Activated effector memory CD4-positive, alpha-beta T cell treated with Interleukin-2 at 50 U/mL for 16 hours (primary cell): Measurements from ENCODE around the gene F12.
"Not testable (repeated sequence)": the region's sequence is repeated elsewhere in the genome, so short reads cannot be mapped to it uniquely, and the experiment has no call there.

Experiments used
- DNase-seq: peaks from one replicate; pipeline ENCODE4 v3.0.0-alpha.2; 2020

The F12 gene

GRCh38 chr5:177367323-177367848 is 42.0 kb downstream of the F12 start:
- DNase-seq = no peak

DNA sequence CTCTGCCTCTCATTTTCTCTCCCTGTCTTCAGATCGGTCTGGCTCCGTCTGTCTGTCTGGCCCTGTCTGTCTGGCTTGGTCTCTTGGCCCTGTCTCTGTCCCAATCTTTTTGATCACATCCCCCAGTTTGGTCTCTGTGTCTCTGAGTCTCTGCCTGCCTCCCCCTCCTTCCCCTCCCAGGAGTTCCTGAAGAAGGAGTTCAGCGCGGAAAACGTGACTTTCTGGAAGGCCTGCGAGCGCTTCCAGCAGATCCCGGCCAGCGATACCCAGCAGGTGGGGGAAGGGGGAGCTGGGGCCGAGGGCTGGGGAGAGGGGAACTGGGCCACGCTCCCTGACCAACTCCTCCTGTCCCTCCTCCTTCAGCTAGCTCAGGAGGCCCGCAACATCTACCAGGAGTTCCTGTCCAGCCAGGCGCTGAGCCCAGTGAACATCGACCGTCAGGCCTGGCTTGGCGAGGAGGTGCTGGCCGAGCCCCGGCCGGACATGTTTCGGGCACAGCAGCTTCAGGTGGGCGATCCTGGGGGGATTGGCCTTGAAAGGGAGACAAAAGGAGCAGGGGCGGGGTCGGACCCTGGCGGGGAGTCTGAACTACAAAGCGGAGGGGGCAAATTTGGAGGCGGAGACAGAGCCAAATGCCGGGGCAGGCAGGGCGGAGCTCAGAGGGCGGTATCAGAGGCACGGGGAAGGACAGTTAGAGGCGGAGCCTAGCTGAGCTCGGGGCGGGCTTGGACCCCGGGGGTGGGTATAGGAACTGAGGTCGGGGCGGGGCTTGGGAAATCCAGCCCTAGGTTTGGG is 42.6 kb downstream of the F12 start:
- DNase-seq = no peak

DNA sequence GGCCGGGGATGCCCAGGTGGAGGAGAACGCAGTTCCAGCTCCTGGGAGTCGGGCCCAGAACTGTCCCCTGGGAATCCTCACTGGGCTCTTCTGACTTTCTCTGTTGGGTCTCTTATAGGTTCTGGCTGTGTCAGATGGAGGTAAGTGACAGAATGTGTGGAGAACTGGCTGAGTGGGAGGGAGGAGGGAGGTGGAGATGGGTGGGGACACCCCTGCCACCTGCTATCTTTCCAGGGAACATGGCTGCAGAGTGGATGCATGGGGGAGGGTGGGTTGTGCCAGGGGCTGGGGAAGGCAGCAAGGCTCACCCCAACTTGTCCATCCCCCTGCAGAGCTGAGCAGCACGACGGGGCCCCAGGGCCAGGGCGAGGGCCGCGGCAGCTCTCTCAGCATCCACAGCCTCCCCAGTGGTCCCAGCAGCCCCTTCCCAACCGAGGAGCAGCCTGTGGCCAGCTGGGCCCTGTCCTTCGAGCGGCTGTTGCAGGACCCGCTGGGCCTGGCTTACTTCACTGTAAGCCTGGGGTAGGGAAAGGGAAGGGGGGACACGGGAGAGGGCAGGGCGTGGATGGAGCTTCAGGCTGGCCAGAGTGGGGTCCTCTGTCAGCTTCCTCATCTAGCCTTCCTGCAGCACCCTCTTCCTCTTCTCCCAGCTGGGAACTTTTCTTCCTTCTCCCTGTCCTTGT is 43.4 kb downstream of the F12 start:
- DNase-seq = no peak

DNA sequence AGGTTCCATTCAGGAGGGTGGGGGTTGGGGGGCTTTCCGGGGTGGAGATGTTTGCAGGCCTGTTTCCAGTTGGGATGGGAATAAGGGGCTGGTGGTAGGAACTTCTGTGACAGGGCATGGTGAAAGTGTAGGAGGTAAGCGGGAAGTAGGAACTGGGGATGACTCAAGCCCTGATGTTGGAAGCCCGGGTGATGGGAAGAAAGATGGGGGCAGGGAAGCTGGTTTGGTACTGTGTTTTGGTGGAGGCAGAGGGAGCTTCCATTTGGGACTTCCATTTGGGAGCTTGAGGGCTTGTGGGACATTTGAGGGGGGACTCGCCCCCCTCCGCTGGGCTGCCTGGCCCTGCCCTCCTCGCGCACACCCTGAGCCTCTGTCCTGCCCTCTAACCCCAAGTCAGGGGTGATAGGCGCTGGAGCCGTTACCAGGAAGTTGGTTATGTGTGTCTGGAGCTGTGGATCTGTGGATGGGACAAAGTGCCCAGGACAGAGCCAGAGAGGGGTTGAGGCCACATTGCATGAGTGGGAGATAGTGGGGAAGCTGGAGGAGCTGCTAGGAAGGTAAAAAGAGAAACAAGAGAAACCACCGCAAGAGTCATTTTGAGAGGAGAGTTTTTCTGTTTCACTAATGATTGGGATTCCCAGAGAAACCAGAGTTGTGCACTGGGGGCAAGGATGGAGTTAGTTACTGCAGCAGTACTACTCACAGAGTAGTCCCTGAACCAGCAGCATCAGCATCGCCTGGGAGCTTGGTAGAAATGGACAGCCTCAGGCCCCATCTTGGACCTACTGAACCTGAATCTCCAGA is 45.0 kb downstream of the F12 start:
- DNase-seq = no peak

GRCh38 chr5:177363565-177363964 is 45.8 kb downstream of the F12 start:
- DNase-seq = no peak

GRCh38 chr5:177362610-177363507 is 46.5 kb downstream of the F12 start:
- DNase-seq = peak; percentile 57

DNA sequence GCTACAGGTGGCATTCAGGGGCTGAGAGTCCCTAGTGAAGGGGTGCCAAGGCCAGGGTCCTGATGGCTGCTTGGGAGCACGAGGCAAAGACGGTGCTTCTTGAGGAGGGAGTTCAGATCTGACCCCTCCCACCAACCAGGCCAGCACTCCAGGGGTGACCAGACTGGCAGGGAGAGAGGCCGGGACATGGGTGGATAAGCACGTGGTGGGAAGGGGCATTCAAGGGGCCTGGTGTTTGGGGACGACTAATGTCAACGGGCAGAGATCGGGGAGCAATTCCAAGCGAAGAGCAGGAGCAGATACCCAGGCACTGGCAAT is 47.1 kb downstream of the F12 start:
- no peak for DNase-seq

GRCh38 chr5:177361418-177362291 is 47.7 kb downstream of the F12 start:
- DNase-seq = no peak

GRCh38 chr5:177360740-177361139 is 48.6 kb downstream of the F12 start:
- DNase-seq = not testable (repeated sequence)

DNA sequence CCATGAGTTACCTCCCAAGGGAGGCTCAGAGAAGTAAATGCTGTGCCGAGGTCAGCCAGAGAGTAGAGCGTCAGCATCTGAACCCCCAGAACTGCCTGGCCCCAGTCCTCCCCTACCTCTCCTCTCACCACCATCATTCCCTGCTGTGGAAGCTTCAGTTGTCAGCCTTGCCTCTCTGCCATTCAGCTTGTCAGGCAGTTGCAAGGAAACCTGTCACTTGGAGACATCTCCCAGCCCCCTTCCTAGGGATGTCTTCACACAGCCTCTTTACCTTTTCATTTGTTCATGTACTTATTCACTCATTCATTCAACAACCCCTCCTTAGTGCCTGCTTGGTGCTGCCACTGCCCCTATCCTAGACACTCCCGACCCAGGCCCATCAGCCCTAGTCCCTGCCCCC is 49.5 kb downstream of the F12 start:
- no peak for DNase-seq

- DNase-seq = no peak
Observed at GRCh38 chr5:177359451-177359851, 49.9 kb downstream of the F12 start.

DNA sequence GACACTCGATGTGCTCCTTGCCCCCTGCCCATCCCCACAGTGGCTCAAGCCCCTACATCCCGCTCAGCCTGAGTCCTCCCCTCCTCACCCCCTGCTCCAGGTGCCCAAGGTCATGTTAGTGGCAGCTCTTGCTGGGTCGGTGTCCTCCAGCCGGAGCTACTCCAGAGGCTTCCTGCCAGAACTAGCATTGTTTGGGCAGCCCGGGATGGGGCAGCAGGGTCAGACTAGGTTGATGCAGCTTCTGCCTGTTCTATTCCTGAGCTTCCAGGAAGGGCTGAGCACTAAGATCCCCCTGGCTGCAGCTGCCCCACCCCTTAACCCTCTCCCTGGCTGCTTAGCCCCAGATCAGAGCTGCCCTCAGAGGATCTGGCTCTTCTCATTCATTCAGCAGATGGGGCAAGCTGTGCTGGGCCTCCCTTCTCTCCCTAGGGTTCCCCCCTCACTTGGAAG is 51.0 kb downstream of the F12 start:
- DNase-seq = no peak

DNA sequence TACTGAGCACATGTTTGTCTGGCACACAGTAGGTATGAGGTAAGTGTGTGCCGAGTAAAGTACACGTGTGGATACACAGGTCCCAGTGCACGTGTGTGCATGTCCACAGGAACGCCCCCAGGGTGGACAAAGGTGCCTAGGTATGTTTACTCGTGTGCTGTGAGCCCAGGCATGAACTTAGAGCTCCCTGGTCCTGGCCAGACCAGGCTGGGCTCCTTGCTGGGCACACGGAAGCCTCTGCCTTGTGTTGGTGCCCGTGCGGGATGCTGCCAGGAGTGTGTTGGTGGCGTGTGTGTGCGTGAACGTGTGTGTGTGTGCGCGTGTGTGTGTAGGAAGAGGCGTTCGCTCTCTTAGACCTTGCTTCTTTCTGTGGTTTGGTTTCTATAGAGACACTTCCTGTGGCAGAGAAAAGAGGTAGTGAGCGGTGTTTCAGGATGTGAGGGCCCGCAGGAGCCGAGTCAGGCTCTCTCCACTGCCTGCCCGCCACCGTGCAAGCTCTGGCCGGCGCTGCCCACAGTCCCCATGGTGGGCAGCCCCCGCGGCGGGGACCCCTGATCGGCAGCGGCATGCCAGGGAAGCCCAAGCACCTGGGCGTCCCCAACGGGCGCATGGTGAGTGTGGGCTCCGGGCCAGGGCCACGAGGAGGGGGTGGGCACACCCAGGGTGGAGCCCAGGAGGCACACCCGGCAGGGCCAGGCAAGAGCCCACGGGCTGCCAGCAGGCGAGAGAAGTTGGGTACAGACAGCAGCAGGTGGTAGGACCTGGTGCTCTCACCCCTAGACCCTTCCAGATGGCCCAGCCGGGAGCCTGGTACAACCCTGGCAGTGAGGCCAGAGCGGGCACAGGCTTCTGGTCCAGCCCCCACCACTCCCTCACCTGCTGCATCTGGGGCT is 51.7 kb downstream of the F12 start, which contains the start of gene RGS14:
RGS14 (plus strand) TSS at position 466 of the 893 bp plus-strand sequence; CDS start at position 567, 101 bp downstream.
- DNase-seq = peak; percentile 66

GRCh38 chr5:177357146-177357458 is 52.3 kb downstream of the F12 start:
- no peak for DNase-seq

DNA sequence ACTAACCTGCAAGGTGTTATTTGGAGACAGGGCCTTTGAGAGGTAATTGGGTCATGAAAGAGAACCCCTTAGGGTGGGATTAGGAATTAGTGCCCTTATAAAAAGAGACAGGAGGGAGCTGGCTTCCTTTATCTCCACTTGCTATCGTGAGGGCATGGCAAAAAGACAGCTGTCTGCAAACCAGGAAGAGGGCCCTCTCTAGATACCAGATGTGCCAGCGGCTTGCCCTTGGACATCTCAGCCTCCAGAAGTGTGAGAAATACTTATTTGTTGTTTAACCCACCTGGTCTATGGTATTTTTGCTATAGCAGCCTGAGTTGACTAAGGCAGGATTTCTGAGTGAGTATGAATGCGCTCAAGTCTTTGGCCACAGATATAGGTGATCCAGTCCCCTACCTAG is 52.6 kb downstream of the F12 start:
- DNase-seq = no peak

GRCh38 chr5:177355868-177356168 is 53.5 kb downstream of the F12 start:
- DNase-seq = no peak

DNA sequence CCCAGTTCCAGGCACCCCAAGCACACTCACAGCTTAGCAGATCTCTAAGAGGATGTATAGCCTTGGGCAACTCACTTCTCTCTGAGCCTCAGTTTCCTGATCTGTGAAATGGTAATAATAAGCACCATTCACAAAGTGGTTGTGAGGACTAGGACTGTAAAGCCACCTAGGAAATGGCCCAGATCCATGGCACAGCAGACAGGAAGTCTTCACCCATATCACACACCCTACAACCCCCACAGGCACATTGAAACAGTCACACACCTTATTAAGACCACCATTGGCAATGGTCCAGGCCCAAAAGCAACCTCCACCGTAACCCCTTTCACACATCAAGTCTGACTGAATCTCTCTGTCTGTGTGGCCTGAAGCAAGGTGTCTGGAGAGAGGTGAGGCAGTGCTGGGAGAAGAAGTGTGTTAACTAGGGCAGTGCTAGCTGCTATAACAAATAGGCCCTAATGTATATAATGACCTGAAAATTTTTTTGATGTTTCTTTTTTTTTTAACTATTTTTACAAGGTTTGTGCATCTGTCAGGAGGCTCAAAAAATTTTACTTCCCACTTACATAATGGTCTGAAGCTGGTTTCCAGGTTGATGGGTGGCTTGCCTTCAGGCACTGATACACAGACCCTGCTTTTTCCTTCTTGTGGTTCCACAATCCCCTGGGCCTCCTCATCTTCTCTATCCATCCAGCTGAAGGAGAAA is 54.0 kb downstream of the F12 start:
- no peak for DNase-seq

- no peak for DNase-seq
Observed at GRCh38 chr5:177354711-177355110, 54.7 kb downstream of the F12 start.

- no peak for DNase-seq
Observed at GRCh38 chr5:177354256-177354655, 55.1 kb downstream of the F12 start.

- no peak for DNase-seq
Observed at GRCh38 chr5:177353093-177353492, 56.3 kb downstream of the F12 start.
